Esophagus muscularis mucosa (tissue), 4 donors: ENCODE measurements around the gene RPS10. TPM values are rescaled to one million over a fixed set of nuclear protein-coding genes. Genes with fewer than 3 reads are reported as not detected.

Experiments used
- DNase-seq: peaks from one replicate; pipeline ENCODE4 v3.0.0-alpha.2; 2017; ENCODE audit errors: extremely low spot score
- H3K27ac ChIP-seq, 4 donors: fragments of 200-600 bp; sonication (generic); replicated peaks in 1 of 4; 1 replicate in 3 of 4; 2 replicates in 1 of 4; pipeline ENCODE4 v1.5.1; 2016 to 2019; ENCODE audit warnings: mild to moderate bottlenecking in 1 of 4
- H3K27me3 ChIP-seq, 4 donors: fragments of 200-600 bp; sonication (generic); one replicate each; pipeline versions ENCODE4 v1.5.1 to v1.6.0; 2016 to 2019
- H3K36me3 ChIP-seq, 4 donors: fragments of 200-600 bp; sonication (generic); one replicate each; pipeline ENCODE4 v1.5.1; 2016 to 2019
- H3K4me1 ChIP-seq, 4 donors: fragments of 200-600 bp; sonication (generic); one replicate each; pipeline ENCODE4 v1.5.1; 2016 to 2019
- H3K4me3 ChIP-seq, 4 donors: fragments of 200-600 bp; sonication (generic); 1 replicate in 2 of 4; 2 replicates in 2 of 4; pipeline ENCODE4 v1.5.1; 2016 to 2019; ENCODE audit warnings: mild to moderate bottlenecking in 4 of 4, moderate library complexity in 1 of 4
- H3K9me3 ChIP-seq, 4 donors: fragments of 200-600 bp; sonication (generic); 1 replicate in 3 of 4; 2 replicates in 1 of 4; pipeline ENCODE4 v1.5.1; 2016 to 2019
- EP300 ChIP-seq: sonication (generic); formaldehyde crosslinking; IDR thresholded peaks from one replicate; pipeline ENCODE4 v1.6.1; 2017; ENCODE audit warnings: antibody characterized with exemption
- POLR2A ChIP-seq: fragments of 450-650 bp; IDR thresholded peaks from one replicate; pipeline ENCODE4 v1.6.1; 2017; ENCODE audit warnings: antibody characterized with exemption, moderate library complexity, mild to moderate bottlenecking, low read depth
- POLR2AphosphoS5 ChIP-seq, 2 donors: sonication (generic); formaldehyde crosslinking; IDR thresholded peaks; one replicate each; pipeline ENCODE4 v1.6.1; 2017; ENCODE audit warnings: antibody characterized with exemption in 2 of 2
- WGBS: methylation state at CpG from one replicate; pipeline ENCODE4 v1.1.5; 2018; 5-methylcytosine and 5-hydroxymethylcytosine counted together
- intact Hi-C: fragments of 100-400 bp; cut with DNase I; formaldehyde crosslinking; loops from one replicate; pipeline ENCODE4 v1.15.1; 2023
- total RNA-seq, 4 donors: library from RNA; depleted of rRNA; stranded (reverse); fragments of >200 nt; gene quantifications; one replicate each; pipeline versions ENCODE4 v1.1.0 to v1.2.1, GENCODE V29; 2016
- TF ChIP-seq, protein P1 (sequence below), 3 experiments: fragments of 200-600 bp in 2 of 3; fragments of 450-650 bp in 1 of 3; sonication (generic) in 2 of 3; IDR thresholded peaks; one replicate each; pipeline ENCODE4 v1.5.1; 2017 to 2019; ENCODE audit warnings: antibody characterized with exemption in 3 of 3, mild to moderate bottlenecking in 2 of 3, moderate library complexity in 1 of 3

RPS10 gene
- total RNA-seq, 4 donors from 2014 or later, result 823 to 3,592 (median 2,534) TPM

DNA sequence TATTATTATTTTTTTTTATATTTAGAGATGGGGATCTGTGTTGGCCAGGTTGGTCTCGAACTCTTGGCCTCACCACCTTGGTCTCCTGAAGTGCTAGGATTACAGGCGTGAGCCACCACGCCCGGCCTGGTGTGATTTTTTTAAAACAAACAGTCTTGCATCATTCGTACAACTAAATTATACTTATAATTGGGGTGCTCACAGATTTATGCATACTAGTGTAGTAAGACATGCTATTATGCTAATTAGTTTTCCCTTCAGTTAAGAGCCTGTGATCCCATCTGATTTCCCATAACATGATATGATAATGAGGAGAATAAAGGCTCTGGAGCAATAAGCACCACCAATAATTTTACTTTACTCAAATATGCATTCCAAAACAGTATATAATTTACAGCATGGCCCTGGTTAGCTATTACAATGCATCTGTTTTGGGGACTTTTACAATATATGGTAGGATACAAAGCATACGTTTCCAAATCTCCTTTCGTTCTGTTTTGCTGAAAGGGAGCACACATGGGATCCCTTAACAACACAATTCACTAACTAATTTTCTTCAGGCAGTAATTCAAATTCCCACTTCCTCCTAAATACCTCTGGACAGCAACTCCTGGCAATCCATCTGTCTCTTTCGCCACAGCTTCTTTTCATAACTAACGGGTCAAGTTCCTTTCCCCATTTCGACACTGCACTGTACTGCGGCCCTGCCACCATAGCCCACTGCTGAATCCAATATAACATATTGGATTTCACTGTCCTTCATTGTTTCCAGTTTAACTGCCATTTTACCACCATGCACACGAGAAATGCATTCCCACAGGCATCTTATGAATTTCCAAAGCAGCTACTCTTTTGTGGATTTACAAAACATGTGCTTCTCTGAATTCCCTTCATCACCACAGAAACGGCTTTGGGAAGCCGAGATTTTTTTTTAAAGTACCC is 35.1 kb downstream of the RPS10 start:
- H3K36me3 ChIP-seq, result no peaks in the 10 kb centered on the region
- DNase-seq, result no peak
- intact Hi-C loops, result loop anchor here (5.0 kb wide), 1 partner anchor 194 kb away; no protein-coding TSS in a partner anchor

DNA sequence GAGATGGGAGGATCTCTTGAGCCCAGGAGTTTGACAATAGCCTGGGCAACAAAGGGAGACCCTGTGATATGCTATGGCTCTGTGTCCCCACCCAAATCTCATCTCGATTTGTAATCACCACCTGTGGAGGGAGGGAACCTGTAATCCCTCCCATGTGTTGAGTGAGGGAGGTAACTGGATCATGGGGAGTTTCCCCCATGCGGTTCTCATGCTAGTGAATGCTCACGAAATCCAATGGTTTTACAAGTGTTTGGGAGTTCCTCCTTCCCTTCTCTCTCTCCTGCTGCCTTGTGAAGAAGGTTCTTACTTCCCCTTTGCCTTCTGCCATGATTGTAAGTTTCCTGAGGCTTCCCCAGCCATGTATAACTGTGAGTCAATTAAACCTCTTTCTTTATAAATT is 36.8 kb downstream of the RPS10 start:
- 87% methylated on average over 3 of the region's 3 CpGs for WGBS
- peaks cover 69 to 83% (median 72%) of the 10 kb centered on the region in 4 donors for H3K4me1 ChIP-seq
- no peaks in the 10 kb centered on the region for H3K27me3 ChIP-seq
- TF ChIP-seq POLR2A, result no peak
- TF ChIP-seq EP300, result no peak
- TF ChIP-seq POLR2AphosphoS5 (IDR thresholded peaks at IDR 0.05), result no peak
- TF ChIP-seq, protein P1, sequence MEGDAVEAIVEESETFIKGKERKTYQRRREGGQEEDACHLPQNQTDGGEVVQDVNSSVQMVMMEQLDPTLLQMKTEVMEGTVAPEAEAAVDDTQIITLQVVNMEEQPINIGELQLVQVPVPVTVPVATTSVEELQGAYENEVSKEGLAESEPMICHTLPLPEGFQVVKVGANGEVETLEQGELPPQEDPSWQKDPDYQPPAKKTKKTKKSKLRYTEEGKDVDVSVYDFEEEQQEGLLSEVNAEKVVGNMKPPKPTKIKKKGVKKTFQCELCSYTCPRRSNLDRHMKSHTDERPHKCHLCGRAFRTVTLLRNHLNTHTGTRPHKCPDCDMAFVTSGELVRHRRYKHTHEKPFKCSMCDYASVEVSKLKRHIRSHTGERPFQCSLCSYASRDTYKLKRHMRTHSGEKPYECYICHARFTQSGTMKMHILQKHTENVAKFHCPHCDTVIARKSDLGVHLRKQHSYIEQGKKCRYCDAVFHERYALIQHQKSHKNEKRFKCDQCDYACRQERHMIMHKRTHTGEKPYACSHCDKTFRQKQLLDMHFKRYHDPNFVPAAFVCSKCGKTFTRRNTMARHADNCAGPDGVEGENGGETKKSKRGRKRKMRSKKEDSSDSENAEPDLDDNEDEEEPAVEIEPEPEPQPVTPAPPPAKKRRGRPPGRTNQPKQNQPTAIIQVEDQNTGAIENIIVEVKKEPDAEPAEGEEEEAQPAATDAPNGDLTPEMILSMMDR (IDR thresholded peaks at IDR 0.05), result no peak
- intact Hi-C loops, result no loop called here
- H3K27ac ChIP-seq, result no peak overlapping the region
- H3K4me3 ChIP-seq, result no peak overlapping the region
- no peaks in the 10 kb centered on the region for H3K9me3 ChIP-seq
- no peaks in the 10 kb centered on the region for H3K36me3 ChIP-seq
- DNase-seq, result no peak

More for the DNA sequence above, 35.1 kb downstream of the RPS10 start:
- Histone ChIP-seq H3K27ac (peak overlapping the region; percentile 92 to 98 (median 96)), H3K27me3 (no peaks in the 10 kb centered on the region), H3K9me3 (no peaks in the 10 kb centered on the region), H3K4me3 (peak overlapping the region; percentile 78 to 97 (median 93)), H3K4me1 (peaks cover 54 to 69% (median 61%) of the 10 kb centered on the region in 4 donors)
- WGBS, result 22% methylated on average over 14 of the region's 14 CpGs
- TF ChIP-seq POLR2AphosphoS5 (IDR thresholded peaks at IDR 0.05), result peak; percentile 36 to 53
- TF ChIP-seq POLR2A, result no peak

DNA sequence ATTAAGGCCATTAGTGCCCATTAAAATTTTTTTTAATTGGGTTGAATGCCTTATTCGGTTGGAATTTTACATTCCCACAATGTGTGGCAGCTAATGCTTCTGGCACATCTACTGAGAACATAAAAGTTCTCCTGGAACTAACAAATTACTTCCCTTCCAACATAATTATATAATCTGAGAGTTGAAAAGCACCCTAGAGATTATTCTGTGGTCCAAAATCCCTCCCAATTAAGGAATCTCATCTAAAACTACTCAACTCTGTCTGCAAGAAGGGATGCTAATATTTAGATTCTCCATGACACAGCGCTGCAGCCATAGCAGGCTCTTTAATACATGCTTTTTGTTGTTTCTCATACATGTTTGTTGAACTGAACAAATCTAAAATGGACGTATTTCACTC is 37.4 kb downstream of the RPS10 start:
- no peaks in the 10 kb centered on the region for H3K9me3 ChIP-seq
- H3K27ac ChIP-seq, result no peak overlapping the region
- no peaks in the 10 kb centered on the region for H3K27me3 ChIP-seq
- intact Hi-C loops, result no loop called here
- H3K4me1 ChIP-seq, result peaks cover 69 to 83% (median 72%) of the 10 kb centered on the region in 4 donors
- H3K4me3 ChIP-seq, result no peak overlapping the region
- H3K36me3 ChIP-seq, result no peaks in the 10 kb centered on the region
- 60% methylated on average over 3 of the region's 3 CpGs for WGBS
- TF ChIP-seq EP300 (no peak), POLR2AphosphoS5 (IDR thresholded peaks at IDR 0.05) (no peak), POLR2A (no peak)
- TF ChIP-seq, protein P1 (IDR thresholded peaks at IDR 0.05), result no peak
- no peak for DNase-seq

DNA sequence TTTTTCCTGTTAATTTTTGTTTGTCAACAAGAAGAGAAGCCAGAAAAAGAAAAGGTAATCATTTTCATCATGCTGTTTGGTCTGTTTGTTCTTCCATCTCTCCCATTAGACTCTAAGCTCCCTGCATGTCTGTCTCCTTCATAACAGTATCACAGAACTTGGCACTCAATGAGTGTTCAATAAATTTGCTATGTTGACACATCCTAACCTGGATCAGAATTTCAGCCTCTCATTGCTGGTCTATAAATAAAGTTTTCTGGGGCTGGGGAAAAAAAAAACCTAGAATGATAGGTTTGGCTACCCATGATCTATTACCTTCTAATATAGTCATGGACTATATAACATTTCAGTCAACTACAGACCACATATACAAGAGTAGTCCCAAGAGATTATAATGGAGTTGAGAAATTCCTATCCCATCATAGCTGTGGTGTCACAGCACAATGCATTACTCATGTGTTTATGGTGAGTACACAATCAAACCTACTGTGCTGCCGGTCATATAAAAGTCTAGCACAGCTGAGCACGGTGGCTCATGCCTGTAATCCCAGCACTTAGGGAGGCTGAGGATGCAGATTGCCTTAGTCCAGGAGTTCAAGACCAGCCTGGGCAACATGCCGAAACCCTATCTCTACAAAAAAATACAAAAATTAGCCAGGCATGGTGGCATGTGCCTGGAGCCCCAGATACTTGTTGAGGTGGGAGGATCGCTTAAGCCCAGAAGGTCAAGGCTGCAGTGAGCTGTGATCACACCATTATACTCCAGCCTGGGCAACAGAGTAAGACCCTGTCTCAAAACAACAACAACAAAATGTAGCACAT is 39.3 kb downstream of the RPS10 start:
- H3K4me3 ChIP-seq, result no peak overlapping the region
- TF ChIP-seq, protein P1 (IDR thresholded peaks at IDR 0.05), result no peak
- TF ChIP-seq POLR2A (no peak), EP300 (no peak), POLR2AphosphoS5 (IDR thresholded peaks at IDR 0.05) (no peak)
- no peaks in the 10 kb centered on the region for H3K27me3 ChIP-seq
- no peak for DNase-seq
- 78% methylated on average over 4 of the region's 4 CpGs for WGBS
- peaks cover 70 to 84% (median 73%) of the 10 kb centered on the region in 4 donors for H3K4me1 ChIP-seq
- no peaks in the 10 kb centered on the region for H3K9me3 ChIP-seq
- no peaks in the 10 kb centered on the region for H3K36me3 ChIP-seq
- intact Hi-C loops, result no loop called here
- H3K27ac ChIP-seq, result no peak overlapping the region

DNA sequence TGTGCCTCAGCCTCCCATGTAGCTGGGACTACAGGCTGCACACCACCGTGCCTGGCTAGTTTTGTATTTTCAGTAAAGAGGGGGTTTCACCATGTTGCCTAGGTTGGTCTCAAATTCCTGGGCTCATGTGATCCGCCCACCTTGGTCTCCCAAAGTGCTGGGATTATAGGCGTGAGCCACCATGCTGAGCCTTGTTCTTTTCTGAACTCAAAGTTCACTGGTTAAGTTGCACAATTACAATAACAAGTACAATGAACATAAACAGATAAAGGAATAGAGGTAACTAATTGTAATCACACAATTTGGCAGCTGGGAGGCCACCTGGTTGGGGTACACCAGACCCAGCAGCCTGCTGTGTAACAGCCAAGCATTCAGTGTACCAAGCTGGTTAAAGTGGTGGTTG is 40.1 kb downstream of the RPS10 start:
- intact Hi-C loops, result no loop called here
- WGBS, result 100% methylated on average over 3 of the region's 3 CpGs
- DNase-seq, result no peak
- Histone ChIP-seq H3K36me3 (no peaks in the 10 kb centered on the region), H3K27me3 (no peaks in the 10 kb centered on the region), H3K27ac (no peak overlapping the region), H3K4me3 (no peak overlapping the region), H3K4me1 (peaks cover 63 to 78% (median 66%) of the 10 kb centered on the region in 4 donors), H3K9me3 (no peaks in the 10 kb centered on the region)
- TF ChIP-seq EP300 (no peak), POLR2AphosphoS5 (IDR thresholded peaks at IDR 0.05) (no peak), POLR2A (no peak)
- TF ChIP-seq, protein P1 (IDR thresholded peaks at IDR 0.05), result no peak
